ENCODE measurements around the gene MYO5A.

DNA sequence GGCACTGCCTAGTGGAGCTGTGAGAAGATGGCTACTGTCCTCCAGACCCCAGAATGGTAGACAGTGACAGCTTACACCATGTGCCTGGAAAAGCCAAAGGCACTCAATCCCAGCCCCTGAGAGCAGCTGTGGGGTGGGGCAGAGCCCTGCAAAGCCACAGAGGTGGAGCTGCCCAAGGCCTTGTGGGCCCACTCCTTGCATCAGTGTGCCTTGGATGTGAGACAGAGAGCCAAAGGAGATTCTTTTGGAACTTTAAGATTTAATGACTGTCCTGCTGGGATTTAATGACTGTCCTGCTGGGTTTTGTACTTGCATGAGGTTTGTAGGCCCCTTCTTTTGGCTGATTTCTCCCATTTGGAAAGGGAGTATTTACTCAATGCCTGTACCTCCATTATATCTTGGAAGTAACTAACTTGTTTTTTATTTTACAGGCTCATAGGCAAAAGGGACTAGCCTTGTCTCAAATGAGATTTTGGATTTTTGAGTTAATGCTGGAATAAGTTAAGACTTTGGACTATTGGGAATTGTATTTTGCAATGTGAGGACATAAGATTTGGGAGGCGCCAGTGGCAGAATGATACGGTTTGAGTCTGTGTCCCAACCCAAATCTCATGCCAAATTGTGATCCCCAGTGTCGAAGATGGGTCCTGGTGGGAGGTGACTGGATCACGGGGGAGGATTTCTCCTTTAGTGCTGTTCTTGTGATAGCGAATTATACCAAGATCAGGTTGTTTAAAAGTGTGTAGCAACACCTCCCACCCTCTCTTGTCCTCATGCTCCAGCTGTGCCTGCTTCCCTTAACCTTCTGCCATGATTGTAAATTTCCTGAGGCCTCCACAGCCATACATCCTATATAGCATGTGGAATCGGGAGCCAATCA, 80.4 kb downstream of the MYO5A start:
- TF ChIP-seq, protein P1, sequence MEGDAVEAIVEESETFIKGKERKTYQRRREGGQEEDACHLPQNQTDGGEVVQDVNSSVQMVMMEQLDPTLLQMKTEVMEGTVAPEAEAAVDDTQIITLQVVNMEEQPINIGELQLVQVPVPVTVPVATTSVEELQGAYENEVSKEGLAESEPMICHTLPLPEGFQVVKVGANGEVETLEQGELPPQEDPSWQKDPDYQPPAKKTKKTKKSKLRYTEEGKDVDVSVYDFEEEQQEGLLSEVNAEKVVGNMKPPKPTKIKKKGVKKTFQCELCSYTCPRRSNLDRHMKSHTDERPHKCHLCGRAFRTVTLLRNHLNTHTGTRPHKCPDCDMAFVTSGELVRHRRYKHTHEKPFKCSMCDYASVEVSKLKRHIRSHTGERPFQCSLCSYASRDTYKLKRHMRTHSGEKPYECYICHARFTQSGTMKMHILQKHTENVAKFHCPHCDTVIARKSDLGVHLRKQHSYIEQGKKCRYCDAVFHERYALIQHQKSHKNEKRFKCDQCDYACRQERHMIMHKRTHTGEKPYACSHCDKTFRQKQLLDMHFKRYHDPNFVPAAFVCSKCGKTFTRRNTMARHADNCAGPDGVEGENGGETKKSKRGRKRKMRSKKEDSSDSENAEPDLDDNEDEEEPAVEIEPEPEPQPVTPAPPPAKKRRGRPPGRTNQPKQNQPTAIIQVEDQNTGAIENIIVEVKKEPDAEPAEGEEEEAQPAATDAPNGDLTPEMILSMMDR (conservative IDR thresholded peaks at IDR 0.05; ENCODE audit: low read length), result no peak
- TF ChIP-seq EZH2phosphoT487 (IDR thresholded peaks at IDR 0.05; ENCODE audit: borderline replicate concordance), result no peak

All from Loucy (cell line).